GM18499 (cell line): ENCODE measurements around the gene TKTL1.
"Not testable (repeated sequence)": the region's sequence is repeated elsewhere in the genome, so short reads cannot be mapped to it uniquely, and the experiment has no call there.

Experiments used
- ATAC-seq: cut with Tn5 transposase; IDR thresholded peaks from one replicate; pipeline ENCODE4 v1.9.1; 2021; ENCODE audit warnings: moderate number of reproducible peaks; ENCODE audit not compliant: insufficient read depth, unreplicated experiment

The TKTL1 gene, protein sequence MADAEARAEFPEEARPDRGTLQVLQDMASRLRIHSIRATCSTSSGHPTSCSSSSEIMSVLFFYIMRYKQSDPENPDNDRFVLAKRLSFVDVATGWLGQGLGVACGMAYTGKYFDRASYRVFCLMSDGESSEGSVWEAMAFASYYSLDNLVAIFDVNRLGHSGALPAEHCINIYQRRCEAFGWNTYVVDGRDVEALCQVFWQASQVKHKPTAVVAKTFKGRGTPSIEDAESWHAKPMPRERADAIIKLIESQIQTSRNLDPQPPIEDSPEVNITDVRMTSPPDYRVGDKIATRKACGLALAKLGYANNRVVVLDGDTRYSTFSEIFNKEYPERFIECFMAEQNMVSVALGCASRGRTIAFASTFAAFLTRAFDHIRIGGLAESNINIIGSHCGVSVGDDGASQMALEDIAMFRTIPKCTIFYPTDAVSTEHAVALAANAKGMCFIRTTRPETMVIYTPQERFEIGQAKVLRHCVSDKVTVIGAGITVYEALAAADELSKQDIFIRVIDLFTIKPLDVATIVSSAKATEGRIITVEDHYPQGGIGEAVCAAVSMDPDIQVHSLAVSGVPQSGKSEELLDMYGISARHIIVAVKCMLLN

DNA sequence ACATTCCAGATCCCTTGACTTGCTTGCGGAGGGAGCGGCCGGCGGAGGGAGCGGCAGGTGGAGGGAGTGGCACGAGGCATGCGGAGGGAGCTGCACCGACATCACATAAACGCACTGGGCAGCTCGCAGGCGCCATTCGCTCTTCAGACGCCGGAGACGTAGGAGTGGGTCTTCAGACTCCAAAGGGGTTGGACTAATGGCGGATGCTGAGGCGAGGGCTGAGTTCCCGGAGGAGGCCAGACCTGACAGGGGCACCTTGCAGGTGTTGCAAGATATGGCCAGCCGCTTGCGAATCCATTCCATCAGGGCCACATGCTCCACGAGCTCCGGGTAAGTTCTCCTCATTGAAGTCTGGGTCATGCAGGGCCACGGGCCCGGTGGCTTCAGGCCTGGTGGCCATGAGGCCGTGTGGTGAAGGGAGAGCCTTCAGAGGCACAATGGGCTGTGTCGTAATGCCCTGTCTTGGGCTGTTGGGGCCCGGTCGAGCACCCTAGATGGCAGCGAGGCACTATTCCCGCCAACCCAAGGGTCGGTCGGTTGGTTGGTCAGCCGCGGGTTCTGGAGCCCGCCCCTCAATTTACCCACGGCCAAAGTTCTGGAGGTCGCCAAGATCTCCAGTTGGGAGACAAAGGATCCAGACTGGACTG is at the start of gene TKTL1:
Gene TKTL1 (plus strand): TSS at position 132 of the 647 bp plus-strand sequence. CDS start 65 bp downstream, at position 197.
- ATAC-seq = no peak

DNA sequence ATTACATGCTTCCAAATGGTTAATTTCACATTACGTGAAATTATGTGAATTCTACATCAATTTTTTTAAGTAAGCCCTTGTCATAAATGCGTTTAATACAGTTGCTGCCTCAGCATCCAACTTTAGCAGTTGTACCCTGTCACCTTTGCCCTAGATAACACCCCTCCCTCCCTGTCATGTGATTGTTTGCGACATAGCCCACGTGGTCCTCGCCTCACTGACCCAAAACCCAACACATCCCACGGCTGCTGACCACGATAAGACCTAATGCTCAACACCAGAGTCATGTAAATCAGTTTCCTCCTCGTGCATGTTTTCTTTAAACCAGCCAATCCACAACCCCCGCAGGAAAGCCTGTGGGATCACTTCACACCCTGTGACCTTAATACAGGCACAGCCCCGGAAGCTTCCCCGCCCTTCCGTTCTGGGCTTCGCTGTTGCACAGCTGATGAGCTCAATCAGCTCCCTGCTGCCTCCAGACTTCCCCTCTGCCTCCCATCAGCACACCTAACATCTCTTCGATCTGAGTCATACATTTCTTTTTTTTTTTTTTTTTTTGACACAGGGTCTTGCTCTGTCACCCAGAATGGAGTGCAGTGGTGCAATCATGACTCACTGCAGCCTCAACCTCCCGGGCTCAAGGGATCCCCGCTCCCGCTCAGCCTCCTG is 48.1 kb upstream of the TKTL1 start:
- ATAC-seq = peak; percentile 90

DNA sequence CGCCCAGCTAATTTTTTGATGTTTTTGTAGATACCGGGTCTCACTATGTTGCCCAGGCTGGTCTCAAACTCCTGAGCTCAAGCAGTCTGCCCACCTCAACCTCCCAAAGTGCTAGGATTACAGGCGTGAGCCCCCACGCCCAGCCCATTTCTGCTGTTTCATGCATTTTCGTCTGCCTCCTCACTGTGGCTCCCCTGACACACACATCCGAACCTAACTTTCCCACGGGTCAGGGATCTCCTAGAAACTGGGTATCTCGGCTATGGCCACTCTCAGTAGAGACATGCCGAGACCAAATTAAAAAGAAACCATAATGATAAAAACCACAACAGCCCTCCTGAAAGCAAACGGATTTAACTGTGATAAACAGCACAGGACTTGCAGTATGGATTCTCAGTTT is 47.5 kb upstream of the TKTL1 start:
- not testable (repeated sequence) for ATAC-seq

DNA sequence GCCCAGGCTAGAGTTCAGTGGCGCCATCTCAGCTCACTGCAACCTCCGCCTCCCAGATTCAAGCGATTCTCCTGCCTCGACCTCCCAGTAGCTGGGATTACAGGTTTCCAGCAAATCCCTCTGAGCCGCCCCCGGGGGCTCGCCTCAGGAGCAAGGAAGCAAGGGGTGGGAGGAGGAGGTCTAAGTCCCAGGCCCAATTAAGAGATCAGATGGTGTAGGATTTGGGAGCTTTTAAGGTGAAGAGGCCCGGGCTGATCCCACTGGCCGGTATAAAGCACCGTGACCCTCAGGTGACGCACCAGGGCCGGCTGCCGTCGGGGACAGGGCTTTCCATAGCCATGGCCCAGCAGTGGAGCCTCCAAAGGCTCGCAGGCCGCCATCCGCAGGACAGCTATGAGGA is 38.3 kb upstream of the TKTL1 start, which contains the start of gene OPN1MW3:
Gene OPN1MW3 (plus strand): TSS at position 301 of the 400 bp plus-strand sequence. CDS start 38 bp downstream, at position 339.
- ATAC-seq = not testable (repeated sequence)

DNA sequence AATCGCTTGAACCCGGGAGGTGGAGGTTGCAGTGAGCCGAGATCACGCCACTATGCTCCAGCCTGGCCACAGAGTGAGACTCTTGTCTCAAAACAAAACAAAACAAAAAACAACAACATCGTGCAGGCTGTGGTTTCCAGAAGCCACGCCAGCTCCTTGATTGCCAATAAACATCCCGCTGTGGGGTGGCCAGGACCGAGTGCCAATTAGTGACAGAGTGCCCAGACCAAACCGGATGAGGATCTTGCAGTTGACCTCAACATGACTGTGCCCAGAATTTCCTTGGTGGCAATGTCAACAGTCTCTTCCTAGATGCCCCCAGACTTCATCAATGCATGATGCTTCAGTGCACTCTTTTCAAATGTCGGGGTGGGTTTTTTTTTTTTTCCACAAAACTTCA is 36.9 kb upstream of the TKTL1 start:
- ATAC-seq = not testable (repeated sequence)

DNA sequence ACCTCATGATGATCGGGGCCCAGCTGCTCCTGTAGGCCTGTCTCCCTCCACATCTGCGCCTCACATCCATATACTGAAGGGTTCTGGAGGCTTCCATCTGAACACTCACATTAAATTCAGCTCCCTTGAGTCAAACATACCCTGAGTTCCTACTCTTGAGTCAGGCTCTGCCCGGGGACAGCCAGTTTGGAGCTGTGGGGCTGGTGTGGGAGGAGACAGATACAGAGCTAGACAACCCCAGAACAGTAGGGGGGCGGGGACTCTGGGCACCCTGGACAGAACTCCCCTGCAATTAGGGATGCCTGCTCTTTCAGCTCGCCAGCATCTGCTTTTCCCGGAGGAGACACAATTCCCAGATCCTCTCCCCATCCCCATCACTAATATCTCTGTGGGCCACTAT is 32.5 kb upstream of the TKTL1 start:
- not testable (repeated sequence) for ATAC-seq

DNA sequence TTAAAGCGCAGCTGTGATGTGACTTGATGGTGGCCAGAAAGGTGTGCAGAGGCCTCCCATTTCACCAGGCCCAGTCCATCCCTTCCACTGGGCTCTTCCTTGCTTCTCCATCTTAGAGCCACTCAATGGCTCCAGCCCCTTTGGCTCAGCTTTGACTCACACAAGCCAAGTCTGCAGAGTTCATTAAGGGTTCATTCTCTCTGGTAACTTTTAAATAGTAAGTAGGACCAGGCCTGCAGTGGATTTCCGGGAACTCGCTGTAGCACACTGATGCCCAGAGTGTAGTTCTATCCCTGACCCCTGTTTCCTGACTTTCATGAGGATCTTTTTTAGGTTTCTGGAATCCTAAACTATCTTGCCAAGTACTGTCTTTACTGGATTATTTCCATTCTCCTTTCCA is 26.4 kb upstream of the TKTL1 start:
- not testable (repeated sequence) for ATAC-seq

DNA sequence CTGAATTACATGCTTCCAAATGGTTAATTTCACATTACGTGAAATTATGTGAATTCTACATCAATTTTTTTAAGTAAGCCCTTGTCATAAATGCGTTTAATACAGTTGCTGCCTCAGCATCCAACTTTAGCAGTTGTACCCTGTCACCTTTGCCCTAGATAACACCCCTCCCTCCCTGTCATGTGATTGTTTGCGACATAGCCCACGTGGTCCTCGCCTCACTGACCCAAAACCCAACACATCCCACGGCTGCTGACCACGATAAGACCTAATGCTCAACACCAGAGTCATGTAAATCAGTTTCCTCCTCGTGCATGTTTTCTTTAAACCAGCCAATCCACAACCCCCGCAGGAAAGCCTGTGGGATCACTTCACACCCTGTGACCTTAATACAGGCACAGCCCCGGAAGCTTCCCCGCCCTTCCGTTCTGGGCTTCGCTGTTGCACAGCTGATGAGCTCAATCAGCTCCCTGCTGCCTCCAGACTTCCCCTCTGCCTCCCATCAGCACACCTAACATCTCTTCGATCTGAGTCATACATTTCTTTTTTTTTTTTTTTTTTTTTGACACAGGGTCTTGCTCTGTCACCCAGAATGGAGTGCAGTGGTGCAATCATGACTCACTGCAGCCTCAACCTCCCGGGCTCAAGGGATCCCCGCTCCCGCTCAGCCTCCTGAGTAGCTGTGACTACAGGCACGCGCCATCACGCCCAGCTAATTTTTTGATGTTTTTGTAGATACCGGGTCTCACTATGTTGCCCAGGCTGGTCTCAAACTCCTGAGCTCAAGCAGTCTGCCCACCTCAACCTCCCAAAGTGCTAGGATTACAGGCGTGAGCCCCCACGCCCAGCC is 10.9 kb upstream of the TKTL1 start:
- peak; percentile 79 for ATAC-seq

DNA sequence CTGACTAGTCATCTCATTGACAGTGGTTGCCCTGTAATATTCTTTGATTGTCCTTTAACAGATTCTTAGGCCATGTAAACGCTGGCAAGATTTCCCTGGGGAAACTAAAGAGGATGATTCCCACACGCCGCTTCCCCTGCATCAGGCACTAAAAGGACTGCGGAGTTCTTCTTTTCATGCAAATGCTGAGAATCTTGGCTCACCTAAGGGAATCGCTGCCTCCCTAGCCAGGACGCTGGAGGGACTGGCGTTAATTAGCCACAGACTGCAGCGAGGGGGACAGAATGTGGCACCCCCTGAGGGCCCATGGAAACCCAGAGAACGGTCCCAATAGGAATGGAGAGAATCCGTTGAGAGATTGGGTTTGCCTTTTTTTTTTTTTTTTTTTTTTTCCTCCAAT is 9.2 kb upstream of the TKTL1 start:
- ATAC-seq = not testable (repeated sequence)

DNA sequence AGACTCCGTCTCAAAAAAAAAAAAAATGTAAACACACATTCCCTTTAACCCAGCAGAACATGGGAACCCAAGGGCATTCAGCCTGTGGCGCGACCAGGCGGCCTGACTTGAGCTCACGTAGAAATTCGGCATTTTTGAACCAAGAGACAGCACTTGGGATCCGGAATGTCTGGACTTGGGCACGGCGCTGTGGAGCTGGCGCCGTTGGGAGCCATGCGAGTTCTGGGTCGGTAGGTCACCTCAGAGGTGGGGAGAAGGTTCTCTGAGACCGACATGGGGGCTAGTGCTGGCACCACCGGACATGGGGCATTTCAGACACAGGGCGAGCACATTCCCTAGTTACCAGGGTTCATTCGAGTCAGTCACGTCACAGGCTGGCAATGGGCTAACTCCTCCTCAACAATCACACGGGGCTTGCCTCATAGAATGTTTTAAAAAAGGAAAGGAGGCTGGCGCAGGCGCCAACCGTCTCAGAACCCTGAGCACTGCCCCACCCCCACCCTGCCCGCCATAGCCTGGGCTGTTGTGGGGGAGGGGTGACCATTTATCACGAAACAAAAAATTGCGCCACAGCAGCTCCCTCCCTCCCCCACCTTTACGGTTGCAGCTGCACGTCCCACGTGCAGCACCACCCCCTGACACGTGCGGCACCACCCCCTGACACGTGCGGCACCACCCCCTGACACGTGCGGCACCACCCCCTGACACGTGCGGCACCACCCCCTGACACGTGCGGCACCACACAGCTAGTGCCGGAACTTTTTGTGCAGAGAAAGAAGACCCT is 612 bp upstream of the TKTL1 start, which contains the start of gene TEX28:
Gene TEX28 (minus strand): TSS at position 334 of the 784 bp plus-strand sequence. CDS start 3,007 bp downstream, outside the sequence.
- ATAC-seq = no peak

DNA sequence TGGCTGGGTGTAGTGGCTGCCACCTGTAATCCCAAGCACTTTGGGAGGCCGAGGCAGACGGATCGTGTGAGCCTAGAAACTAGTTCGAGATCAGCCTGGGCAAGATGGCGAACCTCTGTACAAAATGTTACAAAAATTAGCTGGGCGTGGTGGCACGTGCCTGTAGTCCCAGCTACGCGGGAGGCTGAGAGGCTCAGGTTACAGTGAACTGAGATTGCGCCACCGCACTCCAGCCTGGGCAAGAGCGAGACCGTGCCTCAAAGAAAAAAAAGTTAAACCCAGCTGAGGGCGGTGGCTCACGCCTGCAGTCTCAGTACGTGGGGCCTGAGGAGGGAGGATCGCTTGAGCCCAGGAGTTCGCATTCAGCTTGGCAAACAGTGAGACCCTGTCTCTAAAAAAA is 1.1 kb downstream of the TKTL1 start:
- ATAC-seq = no peak

DNA sequence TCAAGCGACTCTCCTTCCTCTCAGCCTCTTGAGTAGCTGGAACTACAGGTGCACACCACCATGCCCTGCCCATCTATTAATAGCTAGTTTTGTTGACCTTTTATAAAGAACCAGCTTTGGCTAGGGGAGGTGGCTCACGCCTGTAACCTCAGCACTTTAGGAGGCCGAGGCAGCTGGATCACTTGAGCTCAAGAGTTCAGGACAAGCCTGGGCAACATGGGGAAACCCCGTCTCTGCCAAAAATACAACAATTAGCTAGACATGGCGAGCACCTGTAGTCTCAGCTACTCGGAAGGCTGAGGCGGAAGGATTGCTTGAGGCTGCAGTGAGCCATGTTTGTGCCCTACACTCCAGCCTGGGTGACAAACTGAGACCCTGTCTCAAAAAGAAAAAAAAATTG is 2.7 kb downstream of the TKTL1 start:
- ATAC-seq = no peak

DNA sequence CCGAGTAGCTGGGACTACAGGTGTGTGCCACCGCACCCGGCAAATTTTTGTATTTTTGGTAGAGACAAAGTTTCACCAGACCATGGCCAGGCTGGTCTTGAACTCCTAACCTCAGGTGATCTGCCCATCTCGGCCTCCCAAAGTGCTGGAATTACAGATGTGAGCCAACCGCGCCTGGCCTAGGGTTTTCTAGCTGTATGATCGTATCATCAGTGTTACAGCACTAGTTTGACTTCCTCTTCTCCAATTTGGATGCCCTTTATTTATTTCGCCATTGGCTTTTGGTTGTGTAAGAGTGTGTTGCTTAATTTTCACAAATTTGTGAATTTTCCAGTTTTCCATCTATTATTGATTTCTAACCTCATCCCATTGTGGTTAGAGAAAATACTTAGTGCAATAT is 5.2 kb downstream of the TKTL1 start:
- ATAC-seq = no peak

DNA sequence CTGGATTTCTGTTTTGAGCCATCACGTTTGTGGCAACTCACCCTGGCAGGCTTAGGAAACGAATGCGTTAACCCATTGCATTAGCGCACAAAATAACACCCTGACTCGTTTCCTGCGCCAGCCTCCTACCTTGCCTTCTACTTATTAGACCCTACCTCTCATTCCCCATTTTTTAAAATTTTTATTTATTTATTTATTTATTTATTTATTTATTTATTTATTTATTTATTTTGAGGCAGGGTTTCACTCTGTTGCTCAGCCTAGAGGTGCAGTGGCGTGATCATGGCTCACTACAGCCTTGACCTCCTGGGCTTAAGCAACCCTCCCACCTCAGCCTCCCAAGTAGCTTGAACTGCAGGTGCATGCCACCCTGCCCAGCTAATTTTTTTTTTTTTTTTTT is 7.4 kb downstream of the TKTL1 start:
- ATAC-seq = not testable (repeated sequence)

DNA sequence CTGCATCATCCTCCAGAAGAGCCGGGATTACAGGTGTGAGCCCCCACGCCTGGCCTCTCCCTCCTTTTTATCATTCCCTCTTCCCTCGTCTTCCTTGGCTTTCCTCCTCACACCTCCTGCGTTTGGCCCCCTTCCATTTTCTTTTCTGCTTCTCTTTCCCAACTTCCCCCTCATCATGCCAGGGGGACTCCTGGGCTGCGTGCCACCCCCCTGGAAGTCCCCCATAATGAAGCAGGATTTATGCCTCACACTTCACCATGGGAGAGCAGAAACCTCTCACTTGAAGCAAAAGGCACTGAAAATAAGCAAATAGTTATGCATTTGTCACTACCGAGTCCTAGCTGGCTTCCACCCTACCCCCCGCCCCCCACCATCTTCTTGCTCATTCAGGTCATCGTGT is 7.9 kb downstream of the TKTL1 start:
- no peak for ATAC-seq

DNA sequence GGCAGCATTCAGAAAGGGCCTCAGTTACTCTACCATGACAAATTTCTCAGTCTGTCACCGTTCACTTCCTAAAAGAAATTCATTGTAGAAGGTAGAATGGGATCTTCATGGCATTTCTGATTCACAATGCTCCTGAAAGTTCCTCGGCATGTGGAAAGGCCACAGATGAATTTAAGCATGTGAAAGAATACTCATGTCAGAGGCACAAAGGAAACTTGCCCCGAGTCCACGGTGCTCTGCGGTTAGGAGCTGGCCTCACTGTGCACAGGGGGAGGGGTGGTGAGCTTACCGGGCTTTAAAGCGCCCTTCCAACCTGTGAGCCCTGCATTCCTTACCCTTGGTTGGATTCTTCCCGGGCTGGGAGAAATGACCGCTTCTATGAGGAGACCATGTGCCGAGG is 9.3 kb downstream of the TKTL1 start:
- ATAC-seq = no peak

DNA sequence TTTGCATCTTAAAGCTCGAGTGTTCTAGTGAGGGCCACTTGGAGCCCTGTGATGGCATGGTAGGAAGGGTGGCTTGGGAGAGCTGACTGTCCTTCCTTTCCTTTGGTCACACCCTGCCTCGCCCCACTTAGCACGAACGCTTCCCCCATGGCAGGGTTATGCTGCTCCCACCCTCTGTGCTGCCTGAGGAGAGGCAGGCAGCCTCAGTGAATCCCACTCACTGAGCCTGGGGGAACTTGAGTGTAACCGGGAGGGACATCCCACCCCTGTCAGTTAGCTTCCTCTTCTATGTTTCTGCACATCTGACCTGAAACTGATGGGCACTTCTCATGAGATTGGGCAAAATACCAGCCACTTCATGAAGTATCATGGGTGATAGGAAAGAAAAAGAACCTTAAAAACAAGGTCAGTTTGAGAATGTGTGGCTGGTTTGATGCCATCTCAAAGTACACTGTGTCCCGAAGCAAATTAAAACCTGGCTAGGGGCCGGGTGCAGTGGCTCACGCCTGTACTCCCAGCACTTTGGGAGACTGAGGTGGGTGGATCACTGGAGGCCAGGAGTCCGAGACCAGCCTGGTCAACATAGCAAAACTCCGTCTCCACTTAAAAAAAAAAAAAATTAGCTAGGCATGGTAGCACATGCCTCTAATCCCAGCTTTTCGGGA is 10.1 kb downstream of the TKTL1 start:
- ATAC-seq = no peak

DNA sequence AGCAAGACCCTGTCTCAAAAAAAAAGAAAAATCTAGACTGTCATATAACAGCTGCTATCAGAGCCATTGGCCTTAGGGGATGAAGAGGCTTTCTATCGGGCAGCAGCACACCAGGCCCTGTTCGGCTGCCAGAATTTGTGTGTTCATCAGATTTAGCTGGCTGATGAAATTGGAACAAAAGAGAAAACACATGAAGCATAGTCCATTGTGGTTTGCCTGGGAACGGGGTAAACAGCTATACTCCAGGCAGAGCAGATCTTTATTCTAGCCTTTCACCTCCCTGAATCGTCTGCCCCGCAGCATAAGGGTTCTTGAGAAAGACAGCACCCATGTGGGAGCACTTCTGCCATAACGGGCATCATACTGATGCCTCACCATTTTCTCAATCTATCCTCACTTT is 11.6 kb downstream of the TKTL1 start:
- ATAC-seq = no peak
